Smooth muscle cell (in vitro differentiated cells): Measurements from ENCODE around the gene CAV3. TPM values are rescaled to one million over a fixed set of nuclear protein-coding genes. Genes with fewer than 3 reads are reported as not detected.

Source experiments
- DNase-seq: peaks from one replicate; lab custom pipeline; 2025; ENCODE audit not compliant: unreplicated experiment; lab: John Stamatoyannopoulos, UW
- H2AFZ ChIP-seq: fragments of 200-600 bp; sonication (generic); 2 replicates; pipeline ENCODE4 v1.6.0; 2016; ENCODE audit warnings: antibody characterized with exemption, low read depth, mild to moderate bottlenecking
- H3F3A ChIP-seq: fragments of 200-600 bp; sonication (generic); 2 replicates; pipeline ENCODE4 v1.6.0; 2017; ENCODE audit warnings: antibody characterized with exemption, low read depth
- H3K27ac ChIP-seq: fragments of 200-600 bp; sonication (generic); 2 replicates; pipeline ENCODE4 v1.5.1; 2016; ENCODE audit warnings: low read depth, mild to moderate bottlenecking
- H3K27me3 ChIP-seq: fragments of 200-600 bp; sonication (generic); 2 replicates; pipeline ENCODE4 v1.6.1; 2016; ENCODE audit warnings: low read depth, mild to moderate bottlenecking
- H3K36me3 ChIP-seq: fragments of 200-600 bp; sonication (generic); 2 replicates; pipeline ENCODE4 v1.5.1; 2016; ENCODE audit warnings: low read depth
- H3K4me1 ChIP-seq: fragments of 200-600 bp; sonication (generic); 2 replicates; pipeline ENCODE4 v1.5.1; 2016; ENCODE audit warnings: low read depth
- H3K4me2 ChIP-seq: fragments of 200-600 bp; sonication (generic); 2 replicates; pipeline ENCODE4 v1.6.0; 2016; ENCODE audit warnings: mild to moderate bottlenecking
- H3K4me3 ChIP-seq: fragments of 200-600 bp; sonication (generic); 2 replicates; pipeline ENCODE4 v1.5.1; 2016; ENCODE audit warnings: mild to moderate bottlenecking
- H3K79me2 ChIP-seq: fragments of 200-600 bp; sonication (generic); 2 replicates; pipeline ENCODE4 v1.6.0; 2016; ENCODE audit warnings: low read depth, mild to moderate bottlenecking
- H3K9ac ChIP-seq: fragments of 200-600 bp; sonication (generic); 2 replicates; pipeline ENCODE4 v1.6.0; 2016; ENCODE audit warnings: low read depth
- H3K9me3 ChIP-seq: fragments of 200-600 bp; sonication (generic); replicated peaks from 2 replicates; pipeline ENCODE4 v1.5.1; 2016; ENCODE audit warnings: low read depth
- H4K20me1 ChIP-seq: fragments of 200-600 bp; sonication (generic); 2 replicates; pipeline ENCODE4 v1.6.0; 2016; ENCODE audit warnings: low read depth
- WGBS: methylation state at CpG from one replicate; pipeline ENCODE4 v1.1.7; 2016; ENCODE audit warnings: low lambda C conversion rate; 5-methylcytosine and 5-hydroxymethylcytosine counted together
- polyA plus RNA-seq: library from polyadenylated mRNA; unstranded; fragments of >200 nt; fragmentation: Nextera tagmentation; extraction: Ambion mirVana; gene quantifications from 2 replicates; pipeline ENCODE4 v1.2.1, GENCODE V29; 2016
- total RNA-seq: library from RNA; depleted of rRNA; stranded (reverse); fragments of >200 nt; gene quantifications from 2 replicates; pipeline ENCODE4 v1.2.3, GENCODE V29; 2014
- TF ChIP-seq, protein P1 (sequence below): fragments of 200-600 bp; sonication (generic); IDR thresholded peaks from 2 replicates; pipeline ENCODE4 v1.5.1; 2017; ENCODE audit warnings: borderline replicate concordance, mild to moderate bottlenecking, antibody characterized with exemption; ENCODE audit not compliant: insufficient read depth, poor library complexity, severe bottlenecking

CAV3 gene
- total and polyA plus RNA-seq, 2 experiments from 2014 or later: not detected

DNA sequence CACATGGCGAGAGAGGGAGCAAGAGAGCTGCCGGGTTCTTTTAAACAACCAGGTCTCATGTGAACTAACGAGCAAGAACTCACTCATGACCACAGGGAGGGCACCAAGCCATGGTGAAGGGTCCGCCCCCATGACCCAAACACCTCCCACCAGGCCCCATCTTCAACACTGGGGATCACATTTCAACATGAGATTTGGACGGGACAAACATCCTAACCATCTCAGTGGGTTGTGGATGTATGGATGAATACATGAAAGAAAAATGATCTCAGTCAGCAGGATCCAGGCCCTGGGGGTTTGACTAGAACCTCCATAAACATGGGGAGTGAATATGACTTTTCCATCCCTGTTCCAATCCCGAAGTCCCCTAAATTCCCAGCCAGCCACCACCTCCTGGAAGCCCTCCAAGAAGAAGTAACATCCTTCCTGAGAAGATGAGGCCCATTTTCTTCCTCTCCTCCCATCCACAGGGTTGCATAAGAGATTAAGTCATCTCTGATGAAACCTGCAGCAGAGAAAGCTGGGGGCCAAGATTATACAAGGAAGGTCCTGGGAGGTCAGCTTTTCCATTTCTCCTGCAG, 9.5 kb downstream of the CAV3 start:
- no peak for DNase-seq
- H3K4me1 ChIP-seq: peaks cover 14% of the 10 kb centered on the region
- H3K27me3 ChIP-seq: no peaks in the 10 kb centered on the region
- no peaks in the 10 kb centered on the region for H4K20me1 ChIP-seq
- peaks cover 7% of the 10 kb centered on the region for H3F3A ChIP-seq
- no peak overlapping the region for H2AFZ ChIP-seq
- no peak overlapping the region for H3K27ac ChIP-seq
- 77% methylated on average over 6 of the region's 6 CpGs for WGBS
- no peaks in the 10 kb centered on the region for H3K79me2 ChIP-seq
- H3K36me3 ChIP-seq: no peaks in the 10 kb centered on the region
- TF ChIP-seq, protein P1, sequence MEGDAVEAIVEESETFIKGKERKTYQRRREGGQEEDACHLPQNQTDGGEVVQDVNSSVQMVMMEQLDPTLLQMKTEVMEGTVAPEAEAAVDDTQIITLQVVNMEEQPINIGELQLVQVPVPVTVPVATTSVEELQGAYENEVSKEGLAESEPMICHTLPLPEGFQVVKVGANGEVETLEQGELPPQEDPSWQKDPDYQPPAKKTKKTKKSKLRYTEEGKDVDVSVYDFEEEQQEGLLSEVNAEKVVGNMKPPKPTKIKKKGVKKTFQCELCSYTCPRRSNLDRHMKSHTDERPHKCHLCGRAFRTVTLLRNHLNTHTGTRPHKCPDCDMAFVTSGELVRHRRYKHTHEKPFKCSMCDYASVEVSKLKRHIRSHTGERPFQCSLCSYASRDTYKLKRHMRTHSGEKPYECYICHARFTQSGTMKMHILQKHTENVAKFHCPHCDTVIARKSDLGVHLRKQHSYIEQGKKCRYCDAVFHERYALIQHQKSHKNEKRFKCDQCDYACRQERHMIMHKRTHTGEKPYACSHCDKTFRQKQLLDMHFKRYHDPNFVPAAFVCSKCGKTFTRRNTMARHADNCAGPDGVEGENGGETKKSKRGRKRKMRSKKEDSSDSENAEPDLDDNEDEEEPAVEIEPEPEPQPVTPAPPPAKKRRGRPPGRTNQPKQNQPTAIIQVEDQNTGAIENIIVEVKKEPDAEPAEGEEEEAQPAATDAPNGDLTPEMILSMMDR: no peak
- no peaks in the 10 kb centered on the region for H3K9me3 ChIP-seq
- H3K9ac ChIP-seq: no peak overlapping the region
- no peak overlapping the region for H3K4me2 ChIP-seq
- no peak overlapping the region for H3K4me3 ChIP-seq

DNA sequence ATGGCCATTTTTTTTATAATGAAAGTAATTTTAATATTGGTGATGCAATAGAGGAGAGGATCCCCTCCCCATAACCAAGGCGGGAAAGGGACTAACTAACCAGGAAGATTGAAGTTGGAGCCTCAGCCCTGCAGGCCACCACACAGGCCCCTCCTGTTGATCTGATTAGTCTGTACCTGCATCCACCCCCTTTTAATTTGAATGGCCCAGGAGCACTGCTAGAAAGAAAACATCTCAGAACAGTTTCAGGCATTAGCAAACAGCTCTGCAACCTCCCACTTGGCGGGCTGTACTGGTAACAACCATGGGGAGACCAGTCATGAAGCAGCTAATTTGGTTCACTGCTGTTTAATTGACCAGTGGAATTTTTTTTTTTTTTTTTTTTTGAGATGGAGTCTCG, 10.3 kb downstream of the CAV3 start:
- H3K27ac ChIP-seq: no peak overlapping the region
- H3K4me2 ChIP-seq: no peak overlapping the region
- H3K27me3 ChIP-seq: no peaks in the 10 kb centered on the region
- peaks cover 14% of the 10 kb centered on the region for H3K4me1 ChIP-seq
- no peak for DNase-seq
- TF ChIP-seq, protein P1: no peak
- WGBS: 89% methylated on average over 3 of the region's 3 CpGs
- no peaks in the 10 kb centered on the region for H3K9me3 ChIP-seq
- no peaks in the 10 kb centered on the region for H3K36me3 ChIP-seq
- no peaks in the 10 kb centered on the region for H3K79me2 ChIP-seq
- H3K9ac ChIP-seq: no peak overlapping the region
- H3F3A ChIP-seq: peaks cover 7% of the 10 kb centered on the region
- H3K4me3 ChIP-seq: no peak overlapping the region
- no peak overlapping the region for H2AFZ ChIP-seq
- H4K20me1 ChIP-seq: no peaks in the 10 kb centered on the region

DNA sequence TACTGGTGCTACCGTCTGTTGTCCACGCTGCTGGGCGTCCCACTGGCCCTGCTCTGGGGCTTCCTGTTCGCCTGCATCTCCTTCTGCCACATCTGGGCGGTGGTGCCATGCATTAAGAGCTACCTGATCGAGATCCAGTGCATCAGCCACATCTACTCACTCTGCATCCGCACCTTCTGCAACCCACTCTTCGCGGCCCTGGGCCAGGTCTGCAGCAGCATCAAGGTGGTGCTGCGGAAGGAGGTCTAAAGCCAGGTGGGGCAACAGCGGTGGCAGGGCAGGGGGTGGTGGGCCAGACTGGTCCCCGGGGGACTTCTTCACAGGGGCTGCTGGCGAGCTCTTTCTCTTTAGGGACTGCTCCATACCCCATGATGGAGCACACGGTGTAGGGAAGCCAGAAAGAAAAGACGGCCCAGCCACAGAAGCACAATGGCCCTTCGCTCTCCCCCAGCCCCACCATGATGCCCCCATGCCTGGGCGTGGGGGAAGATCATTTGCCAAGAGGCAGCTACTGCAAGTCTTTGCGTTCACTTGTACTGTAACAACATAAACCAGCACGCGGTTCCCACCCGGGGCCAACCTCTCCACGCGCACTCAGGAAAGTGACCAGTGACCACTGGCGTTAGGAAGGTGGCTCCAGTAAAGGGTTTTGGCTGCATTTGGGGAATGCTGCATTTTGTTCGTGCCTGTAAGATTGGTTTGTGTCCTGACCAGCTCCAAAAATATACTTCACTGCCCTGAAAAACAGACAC, 12.2 kb downstream of the CAV3 start:
- Histone ChIP-seq H3F3A (peaks cover 5% of the 10 kb centered on the region), H3K4me1 (peaks cover 14% of the 10 kb centered on the region), H3K79me2 (no peaks in the 10 kb centered on the region), H3K36me3 (no peaks in the 10 kb centered on the region), H3K9ac (no peak overlapping the region), H2AFZ (no peak overlapping the region), H3K4me2 (no peak overlapping the region), H3K27ac (no peak overlapping the region), H3K27me3 (no peaks in the 10 kb centered on the region), H3K4me3 (no peak overlapping the region), H4K20me1 (no peaks in the 10 kb centered on the region), H3K9me3 (no peaks in the 10 kb centered on the region)
- TF ChIP-seq, protein P1: no peak
- 96% methylated on average over 25 of the region's 25 CpGs for WGBS
- DNase-seq: no peak

DNA sequence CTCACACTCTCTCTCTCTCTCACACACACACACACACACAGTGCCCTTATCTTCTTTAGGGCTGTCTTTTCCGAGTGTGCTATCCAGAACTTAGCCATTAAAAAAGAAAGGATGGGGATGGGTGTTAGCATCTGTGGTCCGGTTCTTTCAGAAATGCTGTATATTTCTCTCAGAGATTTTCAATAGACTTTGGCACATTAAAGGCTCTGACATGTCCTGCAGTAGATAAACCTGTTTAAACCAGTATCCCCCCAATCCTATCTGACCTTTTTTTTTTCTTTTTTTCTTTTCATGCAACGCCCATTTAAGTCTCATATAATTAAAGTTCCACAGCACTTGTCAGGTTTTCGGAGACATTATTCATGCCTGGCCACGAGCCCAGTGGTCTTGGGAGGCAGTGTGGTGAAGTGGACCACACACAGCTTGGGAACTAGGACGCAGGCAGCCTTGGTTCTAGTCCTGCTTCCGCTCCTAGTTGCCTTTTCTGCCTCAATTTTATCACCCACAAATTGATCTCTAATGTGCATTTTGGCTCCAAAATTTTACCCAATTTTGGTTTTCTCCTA, 13.3 kb downstream of the CAV3 start:
- Histone ChIP-seq H3K4me2 (no peak overlapping the region), H4K20me1 (no peaks in the 10 kb centered on the region), H3K4me1 (peaks cover 5% of the 10 kb centered on the region), H3K27me3 (no peaks in the 10 kb centered on the region), H3K9me3 (no peaks in the 10 kb centered on the region), H3K79me2 (no peaks in the 10 kb centered on the region), H2AFZ (no peak overlapping the region), H3F3A (no peaks in the 10 kb centered on the region), H3K4me3 (no peak overlapping the region), H3K9ac (no peak overlapping the region), H3K36me3 (no peaks in the 10 kb centered on the region), H3K27ac (no peak overlapping the region)
- TF ChIP-seq, protein P1: no peak
- 80% methylated on average over 7 of the region's 7 CpGs for WGBS
- no peak for DNase-seq
